ENCODE data around the gene VAMP1. TPM values are rescaled to one million over a fixed set of nuclear protein-coding genes. Genes with fewer than 3 reads are reported as not detected.
"Not testable (repeated sequence)": the region's sequence is repeated elsewhere in the genome, so short reads cannot be mapped to it uniquely, and the experiment has no call there.

Gene VAMP1
- total RNA-seq, 4 donors from 2014 or later: 7.5 to 25.9 (median 12.8) TPM

DNA sequence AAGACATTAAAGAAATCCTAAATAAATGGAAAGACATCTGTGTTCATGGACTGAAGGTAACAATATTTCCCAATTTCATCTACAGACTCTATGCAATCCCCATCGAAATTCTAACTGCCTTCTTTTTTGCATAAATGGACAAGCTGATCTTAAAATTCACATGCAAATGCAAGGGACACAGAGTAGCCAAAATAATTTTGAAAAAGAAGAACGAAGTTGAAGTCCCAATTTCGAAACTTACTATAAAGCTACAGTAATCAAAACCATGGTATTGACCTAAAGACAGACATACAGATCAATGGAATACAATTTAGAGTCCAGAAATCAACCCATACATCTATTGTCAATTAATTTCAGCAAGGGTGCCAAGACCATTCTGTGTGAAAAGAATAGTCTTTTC lies 42.2 kb downstream of the VAMP1 start:
- no peak for DNase-seq
- H3K27me3 ChIP-seq: no peaks in the 10 kb centered on the region
- H3K4me3 ChIP-seq (replicated peaks in 1 of 3): no peak overlapping the region
- no peaks in the 10 kb centered on the region for H3K9me3 ChIP-seq
- no peak overlapping the region for H3K27ac ChIP-seq
- peaks cover 45 to 60% of the 10 kb centered on the region in 2 donors for H3K4me1 ChIP-seq
- H3K36me3 ChIP-seq: no peaks in the 10 kb centered on the region
- TF ChIP-seq, protein P1, sequence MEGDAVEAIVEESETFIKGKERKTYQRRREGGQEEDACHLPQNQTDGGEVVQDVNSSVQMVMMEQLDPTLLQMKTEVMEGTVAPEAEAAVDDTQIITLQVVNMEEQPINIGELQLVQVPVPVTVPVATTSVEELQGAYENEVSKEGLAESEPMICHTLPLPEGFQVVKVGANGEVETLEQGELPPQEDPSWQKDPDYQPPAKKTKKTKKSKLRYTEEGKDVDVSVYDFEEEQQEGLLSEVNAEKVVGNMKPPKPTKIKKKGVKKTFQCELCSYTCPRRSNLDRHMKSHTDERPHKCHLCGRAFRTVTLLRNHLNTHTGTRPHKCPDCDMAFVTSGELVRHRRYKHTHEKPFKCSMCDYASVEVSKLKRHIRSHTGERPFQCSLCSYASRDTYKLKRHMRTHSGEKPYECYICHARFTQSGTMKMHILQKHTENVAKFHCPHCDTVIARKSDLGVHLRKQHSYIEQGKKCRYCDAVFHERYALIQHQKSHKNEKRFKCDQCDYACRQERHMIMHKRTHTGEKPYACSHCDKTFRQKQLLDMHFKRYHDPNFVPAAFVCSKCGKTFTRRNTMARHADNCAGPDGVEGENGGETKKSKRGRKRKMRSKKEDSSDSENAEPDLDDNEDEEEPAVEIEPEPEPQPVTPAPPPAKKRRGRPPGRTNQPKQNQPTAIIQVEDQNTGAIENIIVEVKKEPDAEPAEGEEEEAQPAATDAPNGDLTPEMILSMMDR (IDR thresholded peaks at IDR 0.05): no peak
- TF ChIP-seq POLR2A (IDR thresholded peaks at IDR 0.05): no peak
- intact Hi-C loops (cut with DNase I): no loop called here
- WGBS, 2 donors: 92% methylated on average over 3 of the region's 3 CpGs

DNA sequence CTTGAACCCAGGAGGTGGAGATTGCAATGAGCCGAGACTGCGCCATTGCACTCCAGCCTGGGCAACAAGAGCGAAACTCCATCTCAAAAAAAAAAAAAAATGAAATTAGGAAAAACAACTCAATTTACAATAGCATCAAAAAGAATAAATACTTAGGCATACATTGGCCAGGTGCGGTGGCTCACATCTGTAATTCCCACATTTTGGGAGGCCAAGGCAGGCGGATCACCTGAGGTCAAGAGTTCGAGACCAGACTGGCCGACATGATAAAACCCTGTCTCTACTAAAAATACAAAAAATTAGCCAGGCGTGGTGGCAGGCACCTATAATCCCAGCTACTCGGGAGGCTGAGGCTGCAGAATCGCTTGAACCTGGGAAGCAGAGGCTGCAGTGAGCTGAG lies 42.7 kb downstream of the VAMP1 start:
- H3K9me3 ChIP-seq; H3K27me3 ChIP-seq; H3K4me3 ChIP-seq (replicated peaks in 1 of 3); intact Hi-C loops (cut with DNase I); H3K36me3 ChIP-seq: not testable (repeated sequence)
- WGBS, 2 donors: 95 to 96% methylated on average over 10 of the region's 10 CpGs
- DNase-seq: peak in 1 of 2 donors; percentile 2
- Histone ChIP-seq H3K4me1 (peaks cover 45 to 57% of the 10 kb centered on the region in 2 donors), H3K27ac (peak overlapping the region in 1 of 3 donors; percentile 79)

DNA sequence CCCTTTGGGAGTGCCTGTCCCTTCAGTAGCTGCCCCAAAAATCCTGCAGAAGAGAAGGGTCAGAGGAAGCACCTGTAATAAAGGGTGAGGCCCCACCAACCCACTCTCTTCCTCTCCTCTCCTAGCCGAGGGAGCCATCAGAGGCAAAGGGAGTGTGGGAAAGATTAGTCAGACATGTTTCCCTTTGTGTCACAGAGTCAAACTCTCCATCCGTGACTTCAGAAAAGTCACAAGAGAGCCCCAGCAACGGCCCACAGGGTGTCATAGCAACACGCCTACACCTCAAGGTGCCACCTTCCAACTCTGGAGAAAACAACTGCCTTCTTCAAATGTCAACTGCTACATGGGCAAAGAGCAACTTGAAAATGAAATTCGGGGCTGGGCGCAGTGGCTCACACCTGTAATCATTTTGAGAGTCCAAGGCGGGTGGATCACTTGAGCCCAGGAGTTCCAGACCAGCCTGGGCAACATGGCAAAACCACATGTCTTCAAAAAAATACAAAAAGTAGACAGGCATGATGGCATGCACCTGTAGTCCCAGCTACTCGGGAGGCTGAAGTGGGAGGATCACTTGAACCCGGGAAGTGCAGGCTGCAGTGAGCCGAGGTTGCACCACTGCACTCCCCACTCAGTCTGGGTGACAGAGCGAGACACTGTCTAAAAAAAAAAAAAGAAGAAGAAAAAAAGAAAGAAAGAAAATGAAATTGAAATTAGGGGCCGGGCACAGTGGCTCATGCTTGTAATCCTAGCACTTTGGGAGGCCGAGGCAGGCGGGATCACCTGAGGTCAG lies 43.4 kb downstream of the VAMP1 start:
- 58 to 59% methylated on average over 14 of the region's 14 CpGs for WGBS, 2 donors
- peak in 1 of 2 donors; percentile 22 for TF ChIP-seq POLR2A (IDR thresholded peaks at IDR 0.05)
- TF ChIP-seq, protein P1 (IDR thresholded peaks at IDR 0.05): no peak
- Histone ChIP-seq H3K4me1 (peaks cover 37 to 50% of the 10 kb centered on the region in 2 donors), H3K36me3 (no peaks in the 10 kb centered on the region), H3K27ac (peak overlapping the region; percentile 68 to 79 (median 70)), H3K27me3 (no peaks in the 10 kb centered on the region), H3K9me3 (no peaks in the 10 kb centered on the region), H3K4me3 (replicated peaks in 1 of 3) (no peak overlapping the region)
- peak; percentile 86 to 87 for DNase-seq
- intact Hi-C loops (cut with DNase I): no loop called here

DNA sequence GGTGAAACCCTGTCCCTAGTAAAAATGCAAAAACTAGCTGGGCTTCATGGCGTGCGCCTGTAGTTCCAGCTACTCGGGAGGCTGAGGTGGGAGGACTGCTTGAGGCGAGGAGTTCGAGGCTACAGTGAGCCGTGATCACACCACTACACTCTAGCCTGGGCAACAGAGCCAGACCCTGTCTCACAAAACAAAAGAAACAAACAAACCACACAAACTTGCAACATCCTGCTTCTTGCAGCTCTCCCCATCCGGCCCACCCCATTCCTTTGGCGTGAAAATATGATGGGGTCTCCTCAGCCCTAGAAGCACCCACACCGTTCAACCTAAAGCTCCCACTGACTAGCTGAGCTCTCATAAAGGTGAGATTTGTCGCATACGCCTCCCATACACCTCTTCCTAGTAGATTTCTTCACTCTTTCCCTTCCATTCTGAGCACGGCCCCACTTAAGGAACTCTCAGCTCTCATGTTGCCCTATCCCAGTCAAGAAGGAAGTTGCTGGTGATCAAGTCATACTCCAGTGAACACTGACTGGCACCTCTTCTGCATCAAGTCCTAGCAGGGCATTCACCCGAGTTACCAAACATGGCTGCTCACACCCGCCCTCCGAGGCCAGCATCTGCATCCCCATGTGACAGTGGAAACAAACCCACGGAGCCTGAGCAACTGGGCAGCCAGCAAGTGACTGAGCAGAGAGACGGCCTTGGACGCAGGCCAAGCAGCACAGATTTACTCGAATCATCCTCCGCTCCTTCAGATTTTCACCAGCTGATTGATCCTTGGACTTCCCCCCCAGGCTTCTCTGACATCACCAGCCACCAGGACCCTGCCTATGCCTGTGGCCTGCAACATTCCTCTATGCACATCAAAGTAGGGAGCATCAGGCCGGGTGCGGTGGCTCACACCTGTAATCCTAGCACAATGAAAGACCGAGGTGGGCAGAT lies 44.6 kb downstream of the VAMP1 start:
- 74% methylated on average over 22 to 23 of the region's 23 CpGs for WGBS, 2 donors
- H3K4me3 ChIP-seq (replicated peaks in 1 of 3): no peak overlapping the region
- H3K4me1 ChIP-seq: peaks cover 25 to 38% of the 10 kb centered on the region in 2 donors
- peak; percentile 84 to 85 for DNase-seq
- intact Hi-C loops (cut with DNase I): loop anchor here (2.0 kb wide), 1 partner anchor 111 kb away; no protein-coding TSS in a partner anchor
- H3K9me3 ChIP-seq: no peaks in the 10 kb centered on the region
- H3K36me3 ChIP-seq: no peaks in the 10 kb centered on the region
- TF ChIP-seq POLR2A (IDR thresholded peaks at IDR 0.05): no peak
- TF ChIP-seq, protein P1 (IDR thresholded peaks at IDR 0.05): no peak
- peak overlapping the region; percentile 68 to 79 (median 70) for H3K27ac ChIP-seq
- H3K27me3 ChIP-seq: no peaks in the 10 kb centered on the region

DNA sequence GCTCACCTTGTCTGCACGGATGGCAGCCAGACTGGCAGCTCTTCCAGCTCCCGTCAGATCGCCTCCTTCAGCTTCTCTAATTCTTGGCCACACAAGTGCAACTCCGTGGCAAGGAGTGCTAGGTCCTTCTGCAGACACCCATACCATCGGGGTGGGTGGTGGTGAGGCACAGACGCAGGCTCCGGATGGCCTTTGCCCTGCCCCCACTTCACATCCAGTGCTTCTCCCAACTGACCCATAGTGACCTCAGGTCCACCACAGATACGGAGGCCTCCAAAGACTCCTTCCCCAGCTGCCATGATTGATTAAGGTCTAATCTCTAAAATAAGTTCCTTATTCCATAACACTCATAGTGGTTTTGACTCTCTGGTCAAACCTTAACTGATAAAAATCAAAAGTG lies 45.6 kb downstream of the VAMP1 start:
- H3K4me3 ChIP-seq (replicated peaks in 1 of 3): no peak overlapping the region
- no peaks in the 10 kb centered on the region for H3K9me3 ChIP-seq
- H3K27ac ChIP-seq: peak overlapping the region; percentile 48 to 82 (median 64)
- no peaks in the 10 kb centered on the region for H3K36me3 ChIP-seq
- DNase-seq: no peak
- H3K27me3 ChIP-seq: no peaks in the 10 kb centered on the region
- TF ChIP-seq, protein P1 (IDR thresholded peaks at IDR 0.05): no peak
- TF ChIP-seq POLR2A (IDR thresholded peaks at IDR 0.05): no peak
- peaks cover 19 to 30% of the 10 kb centered on the region in 2 donors for H3K4me1 ChIP-seq
- WGBS, 2 donors: 79 to 87% methylated on average over 8 of the region's 8 CpGs
- intact Hi-C loops (cut with DNase I): loop anchor here (2.0 kb wide), 1 partner anchor 112 kb away; no protein-coding TSS in a partner anchor
